Endothelial cell (in vitro differentiated cells): ENCODE data around the gene SPACDR. TPM values are rescaled to one million over a fixed set of nuclear protein-coding genes. Genes with fewer than 3 reads are reported as not detected.

Experiments used
- DNase-seq: peaks from one replicate; pipeline ENCODE4 v3.0.0; 2021; ENCODE audit warnings: low spot score
- H3K27ac Mint-ChIP-seq: one replicate; pipeline ENCODE4 v1.8.0; 2021; ENCODE audit warnings: mixed read lengths, inconsistent platforms; ENCODE audit not compliant: unreplicated experiment
- H3K27me3 Mint-ChIP-seq: one replicate; pipeline ENCODE4 v1.8.0; 2021; ENCODE audit warnings: mild to moderate bottlenecking, moderate library complexity, mixed read lengths, inconsistent platforms; ENCODE audit not compliant: unreplicated experiment
- H3K36me3 Mint-ChIP-seq: one replicate; pipeline ENCODE4 v1.8.0; 2021; ENCODE audit warnings: mild to moderate bottlenecking, low read depth, mixed read lengths, inconsistent platforms; ENCODE audit not compliant: unreplicated experiment
- H3K4me1 Mint-ChIP-seq: one replicate; pipeline ENCODE4 v1.8.0; 2021; ENCODE audit warnings: mild to moderate bottlenecking, mixed read lengths, inconsistent platforms; ENCODE audit not compliant: unreplicated experiment
- H3K4me3 Mint-ChIP-seq: one replicate; pipeline ENCODE4 v1.8.0; 2021; ENCODE audit warnings: mild to moderate bottlenecking, mixed read lengths, inconsistent platforms; ENCODE audit not compliant: unreplicated experiment
- H3K9me3 Mint-ChIP-seq: one replicate; pipeline ENCODE4 v1.8.0; 2021; ENCODE audit warnings: mixed read lengths, inconsistent platforms; ENCODE audit not compliant: unreplicated experiment
- CTCF ChIP-seq: fragments of 200-600 bp; sonication (generic); IDR thresholded peaks from one replicate; pipeline ENCODE4 v1.5.0; 2021; ENCODE audit warnings: antibody characterized with exemption; ENCODE audit not compliant: unreplicated experiment
- total RNA-seq: library from RNA; stranded (reverse); fragmentation: NEBNext Ultra II Directional; extraction: Animal tissue kit (Norgen Biotek cat#: 25700); gene quantifications from one replicate; pipeline ENCODE4 v1.2.1, GENCODE V29; 2021; ENCODE audit not compliant: unreplicated experiment

SPACDR gene
- total RNA-seq, 1 donor from 2014 or later, result 4.3 TPM

GRCh38 chr7:100427762-100428198 is 36.3 kb downstream of the SPACDR start:
- Mint-ChIP-seq H3K36me3 (peaks cover 19% of the 10 kb centered on the region), H3K27ac (peak overlapping the region; percentile 100), H3K4me3 (no peak overlapping the region), H3K9me3 (no peaks in the 10 kb centered on the region), H3K27me3 (peaks cover 19% of the 10 kb centered on the region), H3K4me1 (peaks cover 25% of the 10 kb centered on the region)
- TF ChIP-seq CTCF, result no peak
- DNase-seq, result no peak

- H3K9me3 Mint-ChIP-seq, result no peaks in the 10 kb centered on the region
- peaks cover 13% of the 10 kb centered on the region for H3K4me1 Mint-ChIP-seq
- no peak overlapping the region for H3K27ac Mint-ChIP-seq
- no peak for TF ChIP-seq CTCF
- no peak for DNase-seq
- H3K27me3 Mint-ChIP-seq, result peaks cover 15% of the 10 kb centered on the region
- no peak overlapping the region for H3K4me3 Mint-ChIP-seq
- peaks cover 14% of the 10 kb centered on the region for H3K36me3 Mint-ChIP-seq
These were observed 37.5 kb downstream of the SPACDR start for GRCh38 chr7:100426516-100426915.

GRCh38 chr7:100425347-100425746 is 38.7 kb downstream of the SPACDR start:
- DNase-seq, result no peak
- peaks cover 12% of the 10 kb centered on the region for H3K27me3 Mint-ChIP-seq
- peaks cover 11% of the 10 kb centered on the region for H3K36me3 Mint-ChIP-seq
- H3K27ac Mint-ChIP-seq, result no peak overlapping the region
- no peak overlapping the region for H3K4me3 Mint-ChIP-seq
- no peak for TF ChIP-seq CTCF
- no peaks in the 10 kb centered on the region for H3K9me3 Mint-ChIP-seq
- H3K4me1 Mint-ChIP-seq, result peaks cover 6% of the 10 kb centered on the region

GRCh38 chr7:100423315-100423714 is 40.7 kb downstream of the SPACDR start:
- H3K36me3 Mint-ChIP-seq, result peaks cover 1% of the 10 kb centered on the region
- no peaks in the 10 kb centered on the region for H3K9me3 Mint-ChIP-seq
- peaks cover 2% of the 10 kb centered on the region for H3K27me3 Mint-ChIP-seq
- peaks cover 11% of the 10 kb centered on the region for H3K4me1 Mint-ChIP-seq
- TF ChIP-seq CTCF, result no peak
- no peak overlapping the region for H3K4me3 Mint-ChIP-seq
- no peak overlapping the region for H3K27ac Mint-ChIP-seq
- DNase-seq, result no peak

GRCh38 chr7:100419660-100420226 is 44.3 kb downstream of the SPACDR start:
- no peak for DNase-seq
- TF ChIP-seq CTCF, result no peak
- no peaks in the 10 kb centered on the region for H3K9me3 Mint-ChIP-seq
- peaks cover 5% of the 10 kb centered on the region for H3K4me1 Mint-ChIP-seq
- H3K36me3 Mint-ChIP-seq, result no peaks in the 10 kb centered on the region
- H3K4me3 Mint-ChIP-seq, result no peak overlapping the region
- H3K27ac Mint-ChIP-seq, result no peak overlapping the region
- peaks cover 2% of the 10 kb centered on the region for H3K27me3 Mint-ChIP-seq
